ENCODE measurements around the gene STK16. TPM values are rescaled to one million over a fixed set of nuclear protein-coding genes. Genes with fewer than 3 reads are reported as not detected.
A peak's percentile ranks its signal among the peaks of the same experiment; 100 is the strongest.
"Not testable (repeated sequence)": the region's sequence is repeated elsewhere in the genome, so short reads cannot be mapped to it uniquely, and the experiment has no call there.

STK16 gene, protein sequence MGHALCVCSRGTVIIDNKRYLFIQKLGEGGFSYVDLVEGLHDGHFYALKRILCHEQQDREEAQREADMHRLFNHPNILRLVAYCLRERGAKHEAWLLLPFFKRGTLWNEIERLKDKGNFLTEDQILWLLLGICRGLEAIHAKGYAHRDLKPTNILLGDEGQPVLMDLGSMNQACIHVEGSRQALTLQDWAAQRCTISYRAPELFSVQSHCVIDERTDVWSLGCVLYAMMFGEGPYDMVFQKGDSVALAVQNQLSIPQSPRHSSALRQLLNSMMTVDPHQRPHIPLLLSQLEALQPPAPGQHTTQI
- 10 to 100 TPM; 10.9 to 22.9 (median 16.1) TPM for total RNA-seq

- H3K36me3 ChIP-seq = peaks cover 12% of the 10 kb centered on the region
- no peaks in the 10 kb centered on the region for H3K27me3 ChIP-seq
- DNase-seq (ENCODE audit: low spot score in 2 of 2) = peak; percentile 95 to 97
- H3K4me3 ChIP-seq = peak within 1 kb of the TSS; percentile 81
- TF ChIP-seq POLR2A (IDR thresholded peaks at IDR 0.05) = peak; percentile 13 to 55
- TF ChIP-seq EP300 (IDR thresholded peaks at IDR 0.05) = no peak
- TF ChIP-seq POLR2AphosphoS5 (IDR thresholded peaks at IDR 0.05) = peak in 2 of 3 donors; percentile 88 to 91
- TF ChIP-seq, protein P1, sequence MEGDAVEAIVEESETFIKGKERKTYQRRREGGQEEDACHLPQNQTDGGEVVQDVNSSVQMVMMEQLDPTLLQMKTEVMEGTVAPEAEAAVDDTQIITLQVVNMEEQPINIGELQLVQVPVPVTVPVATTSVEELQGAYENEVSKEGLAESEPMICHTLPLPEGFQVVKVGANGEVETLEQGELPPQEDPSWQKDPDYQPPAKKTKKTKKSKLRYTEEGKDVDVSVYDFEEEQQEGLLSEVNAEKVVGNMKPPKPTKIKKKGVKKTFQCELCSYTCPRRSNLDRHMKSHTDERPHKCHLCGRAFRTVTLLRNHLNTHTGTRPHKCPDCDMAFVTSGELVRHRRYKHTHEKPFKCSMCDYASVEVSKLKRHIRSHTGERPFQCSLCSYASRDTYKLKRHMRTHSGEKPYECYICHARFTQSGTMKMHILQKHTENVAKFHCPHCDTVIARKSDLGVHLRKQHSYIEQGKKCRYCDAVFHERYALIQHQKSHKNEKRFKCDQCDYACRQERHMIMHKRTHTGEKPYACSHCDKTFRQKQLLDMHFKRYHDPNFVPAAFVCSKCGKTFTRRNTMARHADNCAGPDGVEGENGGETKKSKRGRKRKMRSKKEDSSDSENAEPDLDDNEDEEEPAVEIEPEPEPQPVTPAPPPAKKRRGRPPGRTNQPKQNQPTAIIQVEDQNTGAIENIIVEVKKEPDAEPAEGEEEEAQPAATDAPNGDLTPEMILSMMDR (IDR thresholded peaks at IDR 0.05) = no peak
- no peaks in the 10 kb centered on the region for H3K9me3 ChIP-seq
- H3K4me1 ChIP-seq = peaks cover 65% of the 10 kb centered on the region
- 0% methylated on average over 14 of the region's 46 CpGs for WGBS
- H3K27ac ChIP-seq = peak within 1 kb of the TSS; percentile 84
These were observed at the start of gene STK16, which contains the start of gene GLB1L for GRCh38 chr2:219245148-219245898. Gene STK16, plus strand, starts transcription at chr2:219245479. Its CDS starts 521 bp downstream, at chr2:219246000. Gene GLB1L, minus strand, starts transcription at chr2:219245444. Its CDS starts 1,871 bp downstream, at chr2:219243573.

DNA sequence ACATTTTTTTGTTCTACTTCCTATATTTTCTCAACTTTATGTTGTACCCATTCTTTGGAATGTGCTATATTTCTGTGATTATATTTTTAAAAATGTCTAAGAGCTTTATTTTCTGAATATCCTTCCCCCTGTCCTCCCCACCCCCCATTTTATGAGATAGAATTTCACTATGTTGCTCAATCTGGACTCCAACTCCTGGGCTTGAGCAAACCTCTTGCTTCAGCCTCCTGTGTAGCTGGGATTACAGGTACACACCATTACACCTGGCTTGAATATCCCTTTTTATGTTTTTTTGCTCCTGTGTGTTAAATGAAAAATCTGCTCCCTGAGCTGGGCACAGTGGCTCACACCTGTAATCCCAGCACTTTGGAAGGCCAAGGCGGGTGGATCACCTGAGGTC, 47.9 kb upstream of the STK16 start:
- H3K27me3 ChIP-seq = peaks cover 5% of the 10 kb centered on the region
- H3K9me3 ChIP-seq = no peaks in the 10 kb centered on the region
- H3K4me3 ChIP-seq = no peak overlapping the region
- no peak overlapping the region for H3K27ac ChIP-seq
- peak in 1 of 2 donors; percentile 5 for DNase-seq (ENCODE audit: low spot score in 2 of 2)
- TF ChIP-seq EP300 (IDR thresholded peaks at IDR 0.05) = no peak
- TF ChIP-seq, protein P1 (IDR thresholded peaks at IDR 0.05) = no peak
- H3K4me1 ChIP-seq = no peaks in the 10 kb centered on the region
- H3K36me3 ChIP-seq = no peaks in the 10 kb centered on the region
- 94% methylated on average over 1 of the region's 1 CpG for WGBS

GRCh38 chr2:219198974-219199373, 46.3 kb upstream of the STK16 start:
- no peak overlapping the region for H3K27ac ChIP-seq
- H3K9me3 ChIP-seq = no peaks in the 10 kb centered on the region
- peaks cover 5% of the 10 kb centered on the region for H3K27me3 ChIP-seq
- no peaks in the 10 kb centered on the region for H3K36me3 ChIP-seq
- DNase-seq (ENCODE audit: low spot score in 2 of 2) = peak in 1 of 2 donors; percentile 2
- H3K4me3 ChIP-seq = no peak overlapping the region
- H3K4me1 ChIP-seq = no peaks in the 10 kb centered on the region
- no peak for TF ChIP-seq EP300 (IDR thresholded peaks at IDR 0.05)
- WGBS = 81% methylated on average over 4 of the region's 5 CpGs

DNA sequence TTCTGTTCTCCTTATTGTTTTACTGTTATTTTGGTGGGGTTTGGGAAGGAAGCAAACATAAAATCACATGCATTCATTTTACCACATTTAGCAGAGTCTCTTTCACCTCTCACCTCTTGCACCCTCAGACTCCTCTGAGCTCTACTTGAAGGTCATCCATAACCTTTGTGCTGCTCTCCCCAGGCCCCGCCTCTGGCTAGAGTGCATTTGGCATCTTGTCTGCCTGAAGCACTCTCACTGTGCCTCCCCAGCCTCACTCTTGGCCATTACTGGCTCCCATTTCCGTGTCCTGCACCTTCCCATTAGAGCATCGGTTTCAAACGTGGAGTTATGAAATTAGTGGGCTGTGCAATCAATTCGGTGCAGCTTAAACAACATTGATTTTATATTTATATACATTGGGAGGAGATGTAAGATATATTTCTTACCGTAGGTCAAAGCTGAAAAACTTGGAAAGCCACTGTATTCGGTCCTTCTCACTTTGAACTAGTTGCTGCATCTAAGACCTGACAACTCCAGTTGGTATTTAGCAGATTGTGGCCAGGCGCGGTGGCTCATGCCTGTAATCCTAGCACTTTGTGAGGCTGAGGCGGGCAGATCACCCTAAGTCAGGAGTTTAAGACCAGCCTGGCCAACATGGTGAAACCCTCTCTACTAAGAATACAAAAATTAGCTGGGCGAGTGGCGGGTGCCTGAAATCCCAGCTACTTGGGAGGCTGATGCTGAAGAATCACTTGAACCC, 45.6 kb upstream of the STK16 start:
- Histone ChIP-seq H3K9me3 (no peaks in the 10 kb centered on the region), H3K4me1 (no peaks in the 10 kb centered on the region), H3K27ac (no peak overlapping the region), H3K27me3 (peaks cover 5% of the 10 kb centered on the region), H3K36me3 (no peaks in the 10 kb centered on the region), H3K4me3 (no peak overlapping the region)
- no peak for TF ChIP-seq POLR2AphosphoS5 (IDR thresholded peaks at IDR 0.05)
- TF ChIP-seq, protein P1 (IDR thresholded peaks at IDR 0.05) = no peak
- TF ChIP-seq EP300 (IDR thresholded peaks at IDR 0.05) = no peak
- no peak for TF ChIP-seq POLR2A (IDR thresholded peaks at IDR 0.05)
- WGBS = 81% methylated on average over 12 of the region's 12 CpGs
- DNase-seq (ENCODE audit: low spot score in 2 of 2) = peak in 1 of 2 donors; percentile 35

DNA sequence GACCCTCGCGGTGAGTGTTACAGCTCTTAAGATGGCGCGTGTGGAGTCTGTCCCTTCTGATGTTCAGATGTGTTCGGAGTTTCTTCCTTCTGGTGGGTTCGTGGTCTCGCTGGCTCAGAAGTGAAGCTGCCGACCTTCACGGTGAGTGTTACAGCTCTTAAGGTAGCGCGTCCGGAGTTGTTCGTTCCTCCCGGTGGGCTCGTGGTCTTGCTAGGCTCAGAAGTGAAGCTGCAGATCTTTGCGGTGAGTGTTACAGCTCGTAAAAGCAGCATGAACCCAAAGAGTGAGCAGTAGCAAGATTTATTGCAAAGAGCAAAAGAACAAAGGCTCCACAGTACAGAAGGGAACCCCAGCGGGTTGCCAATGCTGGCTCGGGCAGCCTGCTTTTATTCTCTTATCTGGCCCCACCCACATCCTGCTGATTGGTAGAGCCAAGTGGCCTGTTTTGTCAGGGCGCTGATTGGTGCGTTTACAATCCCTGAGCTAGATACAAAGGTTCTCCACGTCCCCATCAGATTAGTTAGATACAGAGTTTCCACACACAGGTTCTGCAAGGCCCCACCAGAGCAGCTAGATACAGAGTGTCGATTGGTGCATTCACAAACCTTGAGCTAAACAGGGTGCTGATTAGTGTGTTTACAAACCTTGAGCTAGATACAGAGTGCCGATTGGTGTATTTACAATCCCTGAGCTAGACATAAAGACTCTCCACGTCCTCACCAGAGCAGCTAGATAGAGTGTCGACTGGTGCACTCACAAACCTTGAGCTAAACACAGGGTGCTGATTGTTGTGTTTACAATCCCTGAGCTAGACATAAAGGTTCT, 44.6 kb upstream of the STK16 start:
- not testable (repeated sequence) for H3K27me3 ChIP-seq, H3K36me3 ChIP-seq, H3K4me1 ChIP-seq, H3K9me3 ChIP-seq, H3K27ac ChIP-seq, H3K4me3 ChIP-seq
- WGBS = 79% methylated on average over 25 of the region's 26 CpGs
- DNase-seq (ENCODE audit: low spot score in 2 of 2) = peak in 1 of 2 donors; percentile 30

DNA sequence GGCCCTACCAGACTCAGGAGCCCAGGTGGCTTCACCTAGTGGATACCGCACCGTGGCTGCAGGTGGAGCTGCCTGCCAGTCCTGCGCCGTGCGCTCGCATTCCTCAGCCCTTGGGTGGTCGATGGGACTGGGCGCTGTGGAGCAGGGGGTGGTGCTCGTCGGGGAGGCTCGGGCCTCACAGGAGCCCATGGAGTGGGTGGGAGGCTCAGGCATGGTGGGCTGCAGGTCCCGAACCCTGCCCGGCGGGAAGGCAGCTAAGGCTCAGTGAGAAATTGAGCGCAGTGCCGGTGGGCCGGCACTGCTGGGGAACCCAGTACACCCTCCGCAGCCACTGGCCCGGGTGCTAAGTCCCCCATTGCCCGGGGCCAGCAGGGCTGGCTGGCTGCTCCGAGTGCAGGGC, 43.9 kb upstream of the STK16 start:
- not testable (repeated sequence) for H3K27ac ChIP-seq

More for the DNA sequence above, 43.9 kb upstream of the STK16 start:
- not testable (repeated sequence) for H3K27me3 ChIP-seq, H3K9me3 ChIP-seq, H3K4me1 ChIP-seq, H3K36me3 ChIP-seq, H3K4me3 ChIP-seq
- DNase-seq (ENCODE audit: low spot score in 2 of 2) = peak in 1 of 2 donors; percentile 24
- WGBS = 89% methylated on average over 6 of the region's 21 CpGs

Data from suprapubic skin (tissue), 4 donors.